GM23248 (cell line): ENCODE results near the gene TNNT1.

ENCODE experiments used
- EZH2 ChIP-seq: fragments of 200-600 bp; sonication (generic); IDR thresholded peaks from 2 replicates; pipeline ENCODE4 v1.6.1; 2018; ENCODE audit warnings: antibody characterized with exemption, mild to moderate bottlenecking; ENCODE audit not compliant: insufficient read depth, poor library complexity, severe bottlenecking
- EZH2phosphoT487 ChIP-seq: fragments of 200-600 bp; sonication (generic); IDR thresholded peaks from 2 replicates; pipeline ENCODE4 v1.6.1; 2018; ENCODE audit warnings: antibody characterized with exemption, moderate library complexity, mild to moderate bottlenecking, low read depth; ENCODE audit not compliant: insufficient read depth

GRCh38 chr19:55113570-55114039 is 35.4 kb downstream of the TNNT1 start:
- TF ChIP-seq EZH2phosphoT487, result no peak
- no peak for TF ChIP-seq EZH2
